HFFc6 (cell line): Measurements from ENCODE around the gene ARL8B. TPM values are rescaled to one million over a fixed set of nuclear protein-coding genes. Genes with fewer than 3 reads are reported as not detected.

Experiments used
- DNase-seq: peaks from one replicate; pipeline ENCODE4 v3.0.0-alpha.2; 2018
- H3K27ac Mint-ChIP-seq: 2 replicates; pipeline ENCODE4 v1.8.0; 2020; ENCODE audit warnings: mild to moderate bottlenecking, mixed read lengths
- H3K27me3 Mint-ChIP-seq: 2 replicates; pipeline ENCODE4 v1.8.0; 2021; ENCODE audit warnings: mild to moderate bottlenecking, moderate library complexity, mixed read lengths; ENCODE audit not compliant: insufficient read depth
- H3K36me3 Mint-ChIP-seq: 2 replicates; pipeline ENCODE4 v1.8.0; 2021; ENCODE audit warnings: low read depth, mixed read lengths
- H3K4me1 Mint-ChIP-seq: 2 replicates; pipeline ENCODE4 v1.8.0; 2020; ENCODE audit warnings: low read depth, mixed read lengths
- H3K4me3 Mint-ChIP-seq: 2 replicates; pipeline ENCODE4 v1.8.0; 2020; ENCODE audit warnings: mild to moderate bottlenecking, moderate library complexity, mixed read lengths
- H3K9me3 Mint-ChIP-seq: 2 replicates; pipeline ENCODE4 v1.8.0; 2020; ENCODE audit warnings: mild to moderate bottlenecking, mixed read lengths
- CTCF ChIP-seq: fragments of 200-600 bp; sonication (generic); IDR thresholded peaks from 2 replicates; pipeline ENCODE4 v1.5.0; 2021; ENCODE audit warnings: antibody characterized with exemption, mild to moderate bottlenecking
- total RNA-seq, 6 experiments: library from RNA; stranded (reverse); fragmentation: NEBNext Ultra II Directional; extraction: Animal tissue kit (Norgen Biotek cat#: 25700); gene quantifications; 2 replicates in 1 of 6; 3 replicates in 5 of 6; pipeline ENCODE4 v1.2.3, GENCODE V29; 2021

Gene ARL8B
- total RNA-seq, 6 experiments from 2014 or later, result 48.9 to 64.7 (median 53.7) TPM

GRCh38 chr3:5082789-5083115 lies 39.3 kb upstream of the ARL8B start:
- Mint-ChIP-seq H3K9me3 (no peaks in the 10 kb centered on the region), H3K27ac (no peak overlapping the region), H3K4me3 (no peak overlapping the region), H3K4me1 (no peaks in the 10 kb centered on the region), H3K36me3 (no peaks in the 10 kb centered on the region), H3K27me3 (peaks cover 27% of the 10 kb centered on the region)
- no peak for TF ChIP-seq CTCF
- no peak for DNase-seq

- Mint-ChIP-seq H3K36me3 (no peaks in the 10 kb centered on the region), H3K9me3 (no peaks in the 10 kb centered on the region), H3K27ac (no peak overlapping the region), H3K27me3 (peaks cover 24% of the 10 kb centered on the region), H3K4me1 (no peaks in the 10 kb centered on the region), H3K4me3 (no peak overlapping the region)
- no peak for DNase-seq
- TF ChIP-seq CTCF, result no peak
Measured at GRCh38 chr3:5084224-5084623, 37.9 kb upstream of the ARL8B start.

- Mint-ChIP-seq H3K9me3 (no peaks in the 10 kb centered on the region), H3K27ac (no peak overlapping the region), H3K36me3 (no peaks in the 10 kb centered on the region), H3K27me3 (peaks cover 25% of the 10 kb centered on the region), H3K4me1 (no peaks in the 10 kb centered on the region), H3K4me3 (no peak overlapping the region)
- no peak for DNase-seq
- no peak for TF ChIP-seq CTCF
Measured at GRCh38 chr3:5086708-5087107, 35.4 kb upstream of the ARL8B start.

GRCh38 chr3:5087209-5087608 lies 34.9 kb upstream of the ARL8B start:
- no peak overlapping the region for H3K27ac Mint-ChIP-seq
- H3K4me3 Mint-ChIP-seq, result no peak overlapping the region
- H3K36me3 Mint-ChIP-seq, result no peaks in the 10 kb centered on the region
- H3K27me3 Mint-ChIP-seq, result peaks cover 22% of the 10 kb centered on the region
- H3K9me3 Mint-ChIP-seq, result no peaks in the 10 kb centered on the region
- no peaks in the 10 kb centered on the region for H3K4me1 Mint-ChIP-seq
- TF ChIP-seq CTCF, result no peak
- DNase-seq, result no peak

GRCh38 chr3:5090197-5090596 lies 31.9 kb upstream of the ARL8B start:
- no peaks in the 10 kb centered on the region for H3K36me3 Mint-ChIP-seq
- H3K27me3 Mint-ChIP-seq, result peaks cover 16% of the 10 kb centered on the region

More at GRCh38 chr3:5090197-5090596, 31.9 kb upstream of the ARL8B start:
- Mint-ChIP-seq H3K27ac (no peak overlapping the region), H3K9me3 (no peaks in the 10 kb centered on the region), H3K4me1 (no peaks in the 10 kb centered on the region), H3K4me3 (no peak overlapping the region)
- no peak for DNase-seq
- no peak for TF ChIP-seq CTCF
